Esophagus squamous epithelium (tissue), 4 donors: Measurements from ENCODE around the gene ZWILCH.

ENCODE experiments used
- CTCF ChIP-seq, 6 experiments: fragments of 450-650 bp in 4 of 6; fragments of 200-600 bp in 2 of 6; sonication (generic) in 2 of 6; IDR thresholded peaks; one replicate each; pipeline ENCODE4 v1.5.1; 2016 to 2019; ENCODE audit warnings: antibody characterized with exemption in 6 of 6, mild to moderate bottlenecking in 4 of 6, moderate library complexity in 4 of 6
- POLR2A ChIP-seq, 4 donors: fragments of 450-650 bp; IDR thresholded peaks; one replicate each; pipeline ENCODE4 v1.6.1; 2017; ENCODE audit warnings: antibody characterized with exemption in 4 of 4, mild to moderate bottlenecking in 4 of 4, moderate library complexity in 3 of 4

GRCh38 chr15:66594836-66595235 is 89.7 kb downstream of the ZWILCH start:
- TF ChIP-seq CTCF (IDR thresholded peaks at IDR 0.05) (no peak), POLR2A (IDR thresholded peaks at IDR 0.05) (no peak)
